DLD1 (cell line): ENCODE results near the gene RAMP2.
"Not testable (repeated sequence)": the region's sequence is repeated elsewhere in the genome, so short reads cannot be mapped to it uniquely, and the experiment has no call there.

ENCODE experiments used
- in situ Hi-C: cut with HindIII; loops from 2 replicates; pipeline ENCODE4 v1.10.0; 2017; ENCODE audit warnings: low sequenced_read_pairs

Gene RAMP2

DNA sequence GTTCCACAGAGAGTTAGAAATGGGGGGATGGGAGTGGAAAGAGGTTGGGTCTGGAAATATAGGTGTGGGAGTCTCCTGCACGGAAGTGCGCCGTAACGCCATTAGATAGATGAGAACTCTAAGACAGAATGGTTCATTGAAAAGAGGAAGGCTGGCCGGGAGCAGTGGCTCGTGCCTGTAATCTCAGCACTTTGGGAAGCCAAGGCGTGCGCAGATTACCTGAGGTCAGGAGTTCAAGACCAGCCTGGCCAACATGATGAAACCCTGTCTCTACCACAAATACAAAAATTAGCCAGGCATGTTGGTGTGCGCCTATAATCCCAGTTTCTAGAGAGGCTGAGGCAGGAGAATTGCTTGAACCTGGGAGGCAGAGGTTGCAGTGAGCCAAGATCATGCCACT lies 7.0 kb downstream of the RAMP2 start:
- in situ Hi-C loops: not testable (repeated sequence)

DNA sequence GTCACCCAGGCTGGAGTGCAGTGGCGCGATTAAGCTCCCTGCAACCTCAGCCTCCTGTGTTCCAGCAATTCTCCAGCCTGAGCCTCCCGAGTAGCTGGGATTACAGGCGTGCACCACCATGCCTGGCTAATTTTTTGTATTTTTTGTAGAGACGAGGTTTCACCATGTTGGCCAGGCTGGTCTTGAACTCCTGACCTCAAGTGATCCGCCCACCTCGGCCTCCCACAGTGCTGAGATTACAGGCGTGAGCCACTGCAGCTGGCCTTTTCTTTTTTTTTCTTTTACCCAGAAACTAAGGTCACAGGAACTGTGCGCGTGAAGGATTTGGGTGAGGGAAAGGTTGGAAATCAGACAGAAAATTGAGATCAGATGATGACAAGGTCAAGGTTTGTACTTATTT lies 8.9 kb downstream of the RAMP2 start:
- in situ Hi-C loops: loop anchor here (10.0 kb wide), 1 partner anchor 165 kb away; the partner anchor contains the start of genes RETREG3 and TUBG1

DNA sequence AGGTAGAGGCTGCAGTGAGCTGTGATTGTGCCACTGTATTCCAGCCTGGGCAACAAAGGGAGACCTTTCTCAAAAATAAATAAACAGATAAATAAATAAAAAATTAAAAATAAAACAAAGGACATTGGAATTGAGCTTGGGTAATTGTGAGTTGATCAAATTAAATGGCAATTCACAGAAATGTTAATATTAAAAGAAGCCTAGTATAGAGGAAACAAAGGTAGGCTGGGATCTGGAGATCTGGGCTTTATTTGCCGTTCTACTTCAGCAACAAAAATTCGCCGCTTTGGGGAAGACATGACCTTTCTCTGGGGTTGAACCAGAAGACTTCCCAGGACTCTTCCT lies 11.9 kb downstream of the RAMP2 start:
- in situ Hi-C loops: loop anchor here (10.0 kb wide), 1 partner anchor 168 kb away; the partner anchor contains the start of genes RETREG3 and TUBG1

DNA sequence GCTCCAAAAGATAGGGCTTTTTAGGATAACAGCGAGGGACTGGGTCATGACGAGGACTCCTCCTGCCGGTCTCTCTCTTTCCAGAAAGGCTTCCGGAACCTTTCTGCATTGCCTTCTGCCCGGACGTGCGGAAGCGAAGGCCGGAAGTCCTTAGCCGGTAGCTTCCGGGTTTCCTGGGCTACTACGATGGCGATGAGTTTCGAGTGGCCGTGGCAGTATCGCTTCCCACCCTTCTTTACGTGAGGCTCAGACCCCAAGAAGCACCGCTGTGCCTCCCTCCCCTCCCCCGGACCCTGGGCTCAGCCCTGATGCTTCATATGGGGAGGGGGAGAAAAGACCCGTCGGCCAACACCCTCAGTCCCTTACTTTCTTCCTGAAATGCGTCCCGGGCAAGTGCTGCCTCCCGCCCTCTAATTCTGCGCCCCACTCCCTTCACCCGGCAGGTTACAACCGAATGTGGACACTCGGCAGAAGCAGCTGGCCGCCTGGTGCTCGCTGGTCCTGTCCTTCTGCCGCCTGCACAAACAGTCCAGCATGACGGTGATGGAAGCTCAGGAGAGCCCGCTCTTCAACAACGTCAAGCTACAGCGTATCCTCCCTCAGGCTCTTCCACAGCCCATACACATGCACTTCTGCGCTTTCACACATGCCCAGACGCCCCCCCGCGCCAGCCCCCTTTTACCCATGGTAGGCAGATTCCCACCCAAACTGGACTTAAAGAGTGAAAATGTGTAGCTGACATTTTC lies 12.4 kb downstream of the RAMP2 start, which contains the start of gene VPS25:
VPS25 (plus strand) TSS at position 160 of the 746 bp plus-strand sequence; CDS start at position 187, 27 bp downstream.
- in situ Hi-C loops: loop anchor here (10.0 kb wide), 1 partner anchor 169 kb away; the partner anchor contains the start of genes RETREG3 and TUBG1

DNA sequence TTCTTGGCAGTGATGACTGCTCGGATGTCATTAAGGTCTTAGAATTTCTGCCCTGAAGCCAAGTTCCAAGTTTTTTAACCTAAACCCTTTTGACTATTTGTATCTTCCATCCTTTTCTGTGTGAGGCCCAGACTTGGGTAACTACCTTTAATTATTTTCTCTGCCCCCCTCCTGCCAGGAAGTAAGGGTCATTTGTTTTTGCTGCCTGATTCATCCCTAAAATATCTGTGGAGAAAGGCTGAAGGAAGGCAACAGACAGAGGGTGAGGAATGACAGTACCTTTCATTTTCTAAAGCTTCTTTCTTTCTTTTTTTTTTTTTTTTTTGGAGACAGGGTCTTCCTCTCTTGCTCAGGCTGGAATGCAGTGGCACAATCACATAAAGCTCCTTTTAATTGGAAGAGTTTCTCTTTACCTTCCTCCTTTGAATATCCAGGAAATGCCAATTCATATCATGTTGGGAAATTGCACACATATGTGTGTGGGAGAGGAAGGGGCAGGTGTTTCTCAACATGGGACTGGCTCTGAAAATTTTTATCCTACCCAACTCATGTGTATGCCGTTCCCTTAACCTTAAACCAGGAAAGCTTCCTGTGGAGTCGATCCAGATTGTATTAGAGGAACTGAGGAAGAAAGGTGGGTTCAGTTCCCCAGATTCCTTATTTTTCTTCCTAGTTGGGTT lies 13.2 kb downstream of the RAMP2 start:
- in situ Hi-C loops: loop anchor here (10.0 kb wide), 1 partner anchor 169 kb away; the partner anchor contains the start of genes RETREG3 and TUBG1

DNA sequence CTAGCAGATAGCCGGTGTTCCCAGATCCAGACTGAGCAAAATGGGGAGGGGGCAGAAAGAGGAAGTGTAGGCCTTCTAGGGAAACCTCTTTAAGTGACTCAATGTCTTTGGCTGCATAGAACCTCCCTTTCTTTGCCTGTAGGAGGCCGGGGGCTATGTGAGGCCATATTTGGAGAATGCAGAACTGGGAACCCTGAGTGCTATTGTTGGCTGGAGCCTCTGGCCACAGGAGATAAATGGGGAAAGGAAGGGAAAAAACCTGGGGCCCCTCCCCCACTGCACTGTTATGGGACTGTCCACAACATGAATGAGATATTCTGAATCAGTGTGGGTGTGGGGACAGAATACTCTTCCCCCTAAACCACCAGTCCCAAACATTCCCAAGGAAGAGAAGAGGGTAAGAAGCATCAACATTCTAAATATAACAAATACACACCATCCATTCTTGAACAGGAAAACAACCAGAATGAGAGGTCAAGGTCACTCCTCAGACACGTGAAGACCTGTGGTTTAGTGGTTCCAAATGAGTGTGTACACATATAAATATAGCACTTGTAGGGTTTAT lies 14.6 kb downstream of the RAMP2 start:
- in situ Hi-C loops: loop anchor here (10.0 kb wide), 1 partner anchor 171 kb away; the partner anchor contains the start of genes RETREG3 and TUBG1

DNA sequence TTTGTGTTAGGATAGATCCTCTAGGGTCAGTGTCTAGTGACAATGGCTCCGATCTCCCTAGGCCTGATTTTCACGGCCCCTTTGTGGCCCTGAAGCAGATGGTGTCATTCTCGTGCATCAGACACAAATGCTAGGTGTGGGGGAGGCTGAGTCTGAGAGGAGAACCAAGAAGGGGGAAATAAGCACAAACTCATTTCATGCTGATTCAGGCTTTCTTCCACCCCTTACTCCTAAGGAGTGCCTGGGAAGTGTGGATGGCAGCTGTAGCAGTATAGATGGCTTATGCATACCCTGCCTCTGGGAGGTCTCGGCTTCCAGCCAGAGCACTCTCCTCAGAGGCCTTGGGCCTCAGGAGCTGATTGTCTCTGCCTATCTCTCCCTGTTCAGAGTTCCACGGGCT lies 17.5 kb downstream of the RAMP2 start:
- in situ Hi-C loops: loop anchor here (10.0 kb wide), 1 partner anchor 174 kb away; the partner anchor contains the start of genes RETREG3 and TUBG1

DNA sequence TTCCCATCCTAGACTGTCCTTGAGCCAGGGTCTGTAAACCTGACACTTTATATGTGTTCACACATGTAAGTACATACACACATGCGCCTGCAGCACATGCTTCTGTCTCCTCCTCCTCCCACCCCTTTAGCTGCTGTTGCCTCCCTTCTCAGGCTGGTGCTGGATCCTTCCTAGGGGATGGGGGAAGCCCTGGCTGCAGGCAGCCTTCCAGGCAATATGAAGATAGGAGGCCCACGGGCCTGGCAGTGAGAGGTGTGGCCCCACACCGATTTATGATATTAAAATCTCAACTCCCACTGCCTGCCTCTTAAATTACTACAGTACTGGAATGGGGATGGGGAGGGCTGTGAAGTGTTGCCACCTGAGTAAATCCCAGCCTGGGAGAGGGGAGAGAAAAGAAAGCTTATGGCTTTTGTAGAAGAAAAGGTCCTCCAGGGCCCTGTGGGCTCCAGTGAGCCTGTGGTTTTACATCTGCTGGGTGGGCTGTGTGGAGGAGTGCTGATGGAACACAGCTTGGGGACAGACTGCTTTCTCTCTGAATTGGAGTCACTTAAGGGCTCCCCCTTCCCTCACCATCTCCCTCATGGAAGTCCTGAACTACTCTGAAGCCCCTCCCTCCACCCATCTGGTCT lies 18.4 kb downstream of the RAMP2 start:
- in situ Hi-C loops: loop anchor here (10.0 kb wide), 1 partner anchor 175 kb away; the partner anchor contains the start of genes RETREG3 and TUBG1

DNA sequence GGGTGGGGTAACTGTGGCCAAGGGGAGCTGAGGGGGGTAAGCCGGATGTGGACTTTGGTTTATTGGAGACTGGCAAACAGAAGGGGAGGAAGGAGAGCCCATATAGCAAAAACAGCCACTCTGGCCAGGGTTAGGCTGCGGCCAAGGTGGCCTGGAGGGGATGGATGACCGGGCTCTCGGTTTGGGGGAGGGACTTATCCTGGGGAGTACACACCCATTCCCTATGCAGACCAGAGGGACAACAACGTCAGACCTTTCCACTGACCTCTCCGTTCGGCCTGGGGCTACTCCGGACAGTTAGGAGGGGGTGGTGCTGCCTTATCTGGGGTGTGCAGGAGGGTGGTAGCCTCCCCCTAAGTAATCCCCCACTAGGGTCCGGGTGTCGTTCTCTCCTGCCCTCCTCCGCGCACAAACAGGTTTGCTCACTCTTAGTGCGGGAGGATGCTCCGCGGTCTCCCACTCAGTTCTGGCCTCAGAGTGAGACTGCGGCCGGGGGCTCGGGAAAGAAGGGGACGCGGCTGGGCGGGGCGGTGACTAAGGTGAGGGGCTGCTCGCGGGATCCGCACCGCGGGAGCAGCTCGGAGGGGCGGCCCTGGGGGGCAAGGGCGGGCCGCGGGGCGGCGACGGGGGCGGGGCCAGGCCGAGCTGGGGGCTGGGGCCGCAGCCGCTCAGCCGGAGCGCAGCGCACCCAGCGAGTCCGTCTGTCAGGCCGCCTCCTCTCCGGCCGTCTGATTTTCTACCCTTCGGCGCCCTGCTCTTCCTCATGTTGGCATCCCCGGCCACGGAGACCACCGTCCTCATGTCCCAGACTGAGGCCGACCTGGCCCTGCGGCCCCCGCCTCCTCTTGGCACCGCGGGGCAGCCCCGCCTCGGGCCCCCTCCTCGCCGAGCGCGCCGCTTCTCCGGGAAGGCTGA lies 19.2 kb downstream of the RAMP2 start, which contains the start of gene WNK4:
WNK4 (plus strand) TSS at position 675 of the 915 bp plus-strand sequence; CDS start at position 764, 89 bp downstream.
- in situ Hi-C loops: loop anchor here (10.0 kb wide), 1 partner anchor 175 kb away; the partner anchor contains the start of genes RETREG3 and TUBG1

DNA sequence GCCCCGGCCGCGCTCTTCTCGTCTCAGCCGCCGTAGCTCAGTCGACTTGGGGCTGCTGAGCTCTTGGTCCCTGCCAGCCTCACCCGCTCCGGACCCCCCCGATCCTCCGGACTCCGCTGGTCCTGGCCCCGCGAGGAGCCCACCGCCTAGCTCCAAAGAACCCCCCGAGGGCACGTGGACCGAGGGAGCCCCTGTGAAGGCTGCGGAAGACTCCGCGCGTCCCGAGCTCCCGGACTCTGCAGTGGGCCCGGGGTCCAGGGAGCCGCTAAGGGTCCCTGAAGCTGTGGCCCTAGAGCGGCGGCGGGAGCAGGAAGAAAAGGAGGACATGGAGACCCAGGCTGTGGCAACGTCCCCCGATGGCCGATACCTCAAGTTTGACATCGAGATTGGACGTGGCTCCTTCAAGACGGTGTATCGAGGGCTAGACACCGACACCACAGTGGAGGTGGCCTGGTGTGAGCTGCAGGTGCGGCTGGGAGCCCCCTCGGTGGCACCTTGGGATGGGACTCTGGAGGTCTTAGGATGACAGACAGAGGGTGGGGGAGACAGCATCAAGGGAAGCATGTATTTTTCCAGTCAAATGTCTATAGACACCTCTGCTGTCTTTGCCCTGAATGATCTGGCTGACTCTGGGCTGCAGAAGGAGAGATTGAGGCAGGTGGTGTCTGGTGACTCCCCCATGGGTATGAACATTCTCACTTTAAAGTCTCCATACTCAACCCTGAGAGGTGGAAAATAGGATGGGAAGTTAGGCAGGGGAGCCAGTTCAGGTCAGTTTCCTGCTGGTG lies 20.0 kb downstream of the RAMP2 start:
- in situ Hi-C loops: no loop called here

DNA sequence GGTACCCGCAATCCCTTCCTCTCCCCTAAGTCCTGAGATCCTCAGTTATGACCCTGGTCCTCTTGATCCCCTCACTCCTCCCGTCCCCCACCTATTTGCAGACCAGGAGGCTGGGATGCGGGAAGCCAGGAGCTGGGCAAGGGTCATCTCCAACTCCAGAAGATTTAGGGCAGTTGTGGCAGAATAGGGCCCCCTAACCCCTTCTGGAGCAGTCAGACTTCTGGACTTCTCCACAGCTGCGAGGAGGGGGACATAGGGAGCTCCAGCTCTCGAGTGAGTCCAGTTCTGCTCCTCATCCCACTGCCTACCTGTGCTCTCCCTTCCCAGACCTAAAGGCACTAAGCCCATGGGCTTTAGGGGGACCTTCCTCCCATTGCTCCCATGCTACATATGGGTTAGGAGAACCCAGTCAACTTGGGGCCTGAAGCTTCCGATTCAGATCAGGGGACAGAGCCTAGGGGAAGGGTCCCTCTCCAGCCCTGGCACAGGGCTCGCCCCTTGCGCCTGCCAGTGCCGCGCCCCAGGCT lies 20.7 kb downstream of the RAMP2 start:
- in situ Hi-C loops: no loop called here

DNA sequence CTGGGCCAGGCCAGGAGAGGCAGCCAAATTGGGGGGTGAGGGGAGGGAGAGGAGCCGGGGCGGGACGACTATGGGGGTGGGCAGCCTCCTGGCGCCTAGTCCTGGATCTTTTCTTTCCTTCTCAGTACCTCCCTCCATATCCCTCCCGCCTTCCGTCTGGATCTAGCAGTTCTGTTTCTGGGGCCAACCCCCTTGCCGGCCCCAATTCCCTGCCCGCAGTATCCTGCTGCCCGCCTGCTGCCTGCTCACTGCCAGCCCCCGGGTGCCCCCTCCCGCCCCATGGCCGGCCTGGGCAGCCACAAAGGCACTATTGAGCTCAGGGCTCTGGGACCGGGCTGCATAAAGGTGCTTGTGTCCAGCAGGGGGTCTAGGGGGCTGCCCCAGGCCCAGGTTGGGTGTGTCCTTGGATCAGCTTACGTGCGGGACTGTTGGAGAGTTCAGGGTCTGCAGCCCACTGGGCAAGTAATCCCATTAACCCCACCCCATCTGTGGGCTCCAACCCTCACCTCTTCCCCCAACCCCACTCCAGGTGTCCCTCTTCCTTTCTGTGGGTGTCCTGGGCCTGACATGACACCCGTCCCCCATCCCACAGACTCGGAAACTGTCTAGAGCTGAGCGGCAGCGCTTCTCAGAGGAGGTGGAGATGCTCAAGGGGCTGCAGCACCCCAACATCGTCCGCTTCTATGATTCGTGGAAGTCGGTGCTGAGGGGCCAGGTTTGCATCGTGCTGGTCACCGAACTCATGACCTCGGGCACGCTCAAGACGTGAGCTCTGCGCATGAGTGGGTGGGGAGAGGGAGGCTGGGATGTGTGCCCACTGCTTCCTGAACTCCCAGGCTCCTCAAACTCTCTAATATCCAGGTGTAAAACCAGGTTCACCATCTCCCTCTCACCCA lies 21.4 kb downstream of the RAMP2 start:
- in situ Hi-C loops: no loop called here

DNA sequence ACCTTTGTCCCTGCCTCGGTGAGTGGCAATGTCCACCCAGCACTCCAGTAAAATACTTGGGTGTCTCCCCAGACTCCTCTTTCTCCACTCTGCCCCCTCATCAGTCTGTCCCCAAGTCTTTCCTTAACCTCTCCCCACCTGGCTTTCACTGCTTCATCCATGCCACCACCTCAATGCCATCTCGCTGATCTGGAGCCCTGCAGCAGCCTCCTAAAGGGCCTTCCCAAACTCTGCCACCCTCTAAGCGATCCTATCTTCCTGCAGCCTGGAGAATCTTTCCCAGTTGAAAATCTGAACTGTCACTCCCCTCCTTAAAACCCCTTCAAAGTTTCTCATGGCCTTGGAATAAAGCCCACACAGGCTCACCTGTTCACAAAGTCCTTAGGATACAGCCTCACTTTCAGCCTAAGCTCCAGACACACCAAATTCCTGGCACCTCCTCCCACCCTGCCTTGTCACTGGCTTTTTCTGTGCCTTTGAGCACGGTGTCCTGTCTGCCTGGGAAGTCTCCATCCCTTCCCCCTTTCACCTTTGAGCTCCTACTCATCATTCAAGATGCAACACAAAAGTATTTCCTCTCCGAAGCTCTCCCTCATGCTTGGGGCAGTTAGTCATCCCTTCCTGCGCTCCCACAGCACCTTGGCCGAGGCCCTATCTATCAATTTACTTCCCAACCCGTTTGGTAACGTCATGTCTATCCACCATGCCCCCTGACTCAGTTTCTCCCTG lies 22.2 kb downstream of the RAMP2 start:
- in situ Hi-C loops: no loop called here

DNA sequence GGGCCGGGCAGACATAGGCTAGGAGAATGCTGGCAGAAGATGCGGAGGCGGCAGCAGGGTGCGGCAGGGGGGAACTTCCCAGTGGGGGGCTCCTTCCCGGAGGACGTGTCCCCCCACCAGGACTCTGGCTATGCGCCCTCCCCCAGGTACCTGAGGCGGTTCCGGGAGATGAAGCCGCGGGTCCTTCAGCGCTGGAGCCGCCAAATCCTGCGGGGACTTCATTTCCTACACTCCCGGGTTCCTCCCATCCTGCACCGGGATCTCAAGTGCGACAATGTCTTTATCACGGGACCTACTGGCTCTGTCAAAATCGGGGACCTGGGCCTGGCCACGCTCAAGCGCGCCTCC lies 22.7 kb downstream of the RAMP2 start:
- in situ Hi-C loops: no loop called here

DNA sequence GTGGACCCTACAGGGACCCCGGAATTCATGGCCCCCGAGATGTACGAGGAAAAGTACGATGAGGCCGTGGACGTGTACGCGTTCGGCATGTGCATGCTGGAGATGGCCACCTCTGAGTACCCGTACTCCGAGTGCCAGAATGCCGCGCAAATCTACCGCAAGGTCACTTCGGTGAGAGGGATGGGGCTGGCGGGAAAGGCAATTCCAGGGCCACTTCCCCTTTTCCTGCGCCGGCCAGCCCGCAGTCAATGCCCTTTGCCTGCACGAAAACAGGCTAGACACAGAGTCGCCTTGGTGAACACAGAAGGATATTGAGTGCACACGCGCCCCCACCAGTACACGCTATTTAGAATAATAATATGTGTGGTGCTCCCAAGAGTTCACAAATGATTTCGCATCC lies 23.4 kb downstream of the RAMP2 start:
- in situ Hi-C loops: no loop called here

DNA sequence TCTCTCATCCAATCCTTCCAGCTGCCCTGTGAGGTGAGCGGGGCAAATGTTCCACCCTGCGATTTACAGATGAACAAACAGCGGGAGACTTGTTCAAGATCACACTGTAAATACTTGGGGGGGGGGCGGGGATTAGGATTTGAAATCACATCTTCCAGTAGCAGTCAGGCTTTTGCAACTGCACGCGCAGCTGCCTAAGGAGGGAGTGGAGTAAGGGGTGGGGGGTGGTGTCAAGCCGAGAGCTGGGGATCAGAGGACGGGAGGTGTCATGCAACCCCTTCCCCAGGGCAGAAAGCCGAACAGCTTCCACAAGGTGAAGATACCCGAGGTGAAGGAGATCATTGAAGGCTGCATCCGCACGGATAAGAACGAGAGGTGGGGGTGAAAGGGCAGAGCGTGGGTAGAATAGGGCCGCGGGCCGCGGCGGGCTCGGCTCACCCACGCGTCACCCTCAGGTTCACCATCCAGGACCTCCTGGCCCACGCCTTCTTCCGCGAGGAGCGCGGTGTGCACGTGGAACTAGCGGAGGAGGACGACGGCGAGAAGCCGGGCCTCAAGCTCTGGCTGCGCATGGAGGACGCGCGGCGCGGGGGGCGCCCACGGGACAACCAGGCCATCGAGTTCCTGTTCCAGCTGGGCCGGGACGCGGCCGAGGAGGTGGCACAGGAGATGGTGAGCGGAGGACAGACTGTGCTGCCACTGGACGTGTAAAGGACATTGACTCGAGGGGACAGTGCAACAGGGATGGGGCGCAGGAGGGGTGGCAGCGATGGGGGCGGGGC lies 24.0 kb downstream of the RAMP2 start:
- in situ Hi-C loops: no loop called here
